SK-N-SH treated with all-trans-retinoic acid at 6 μM for 48 hours (cell line): ENCODE measurements around the gene SMIM8.

Source experiments
- CSDC2 ChIP-seq: fragments of 250-450 bp; sonication (Bioruptor Pico); IDR thresholded peaks from 2 replicates; pipeline ENCODE4 v1.5.0; 2020; ENCODE audit warnings: mild to moderate bottlenecking, moderate library complexity
- ISL1 ChIP-seq: fragments of 250-450 bp; sonication (Bioruptor Pico); IDR thresholded peaks from 2 replicates; pipeline ENCODE4 v2.1.2; 2022; ENCODE audit warnings: mild to moderate bottlenecking, moderate library complexity
- PATZ1 ChIP-seq: fragments of 250-450 bp; sonication (Bioruptor Pico); IDR thresholded peaks from 2 replicates; pipeline ENCODE4 v1.8.0; 2020; ENCODE audit warnings: mild to moderate bottlenecking, moderate library complexity, borderline replicate concordance
- PPARA ChIP-seq: fragments of 250-450 bp; sonication (Bioruptor Pico); IDR thresholded peaks from 2 replicates; pipeline ENCODE4 v1.5.0; 2020; ENCODE audit warnings: mild to moderate bottlenecking, borderline replicate concordance
- ZFP3 ChIP-seq: fragments of 250-450 bp; sonication (Bioruptor Pico); IDR thresholded peaks from 2 replicates; pipeline ENCODE4 v1.5.0; 2020; ENCODE audit warnings: mild to moderate bottlenecking, moderate library complexity
- ZFP30 ChIP-seq: fragments of 450-650 bp; formaldehyde crosslinking; IDR thresholded peaks from 2 replicates; pipeline ENCODE4 v1.5.0; 2022; ENCODE audit warnings: mild to moderate bottlenecking, moderate library complexity

GRCh38 chr6:87336367-87336766, 14.0 kb downstream of the SMIM8 start:
- TF ChIP-seq ZFP30 (CRISPR knock-in tag): no peak
- no peak for TF ChIP-seq ZFP3 (CRISPR knock-in tag)
- TF ChIP-seq CSDC2 (CRISPR knock-in tag): no peak
- TF ChIP-seq PPARA (CRISPR knock-in tag): no peak
- TF ChIP-seq ISL1 (CRISPR knock-in tag): no peak
- TF ChIP-seq PATZ1: no peak
